Kidney epithelial cell (primary cell): ENCODE results near the gene CEACAM20. TPM values are rescaled to one million over a fixed set of nuclear protein-coding genes. Genes with fewer than 3 reads are reported as not detected.

Source experiments
- DNase-seq: peaks from one replicate; pipeline ENCODE4 v3.0.0-alpha.2; 2010; ENCODE audit warnings: low read depth
- H3K27me3 ChIP-seq: 2 replicates; pipeline ENCODE4 v1.6.0; 2011; ENCODE audit warnings: low read length; ENCODE audit not compliant: control insufficient read depth, insufficient read depth
- H3K36me3 ChIP-seq: 2 replicates; pipeline ENCODE4 v1.5.1; 2011; ENCODE audit warnings: low read length; ENCODE audit not compliant: control insufficient read depth, insufficient read depth
- H3K4me3 ChIP-seq: 2 replicates; pipeline ENCODE4 v1.5.1; 2011; ENCODE audit warnings: low read depth, mild to moderate bottlenecking, control low read depth, low read length
- total RNA-seq: library from RNA; depleted of rRNA; stranded (reverse); fragments of >200 nt; gene quantifications from 2 replicates; pipeline ENCODE4 v1.2.3, GENCODE V29; 2015
- TF ChIP-seq, protein P1 (sequence below): IDR thresholded peaks from 2 replicates; pipeline ENCODE4 v1.5.1; 2011; ENCODE audit warnings: mild to moderate bottlenecking, moderate library complexity, low read length, control low read depth, inconsistent platforms; ENCODE audit not compliant: insufficient read depth, poor library complexity, severe bottlenecking

The CEACAM20 gene
- total RNA-seq, 1 donor from 2014 or later: not detected

DNA sequence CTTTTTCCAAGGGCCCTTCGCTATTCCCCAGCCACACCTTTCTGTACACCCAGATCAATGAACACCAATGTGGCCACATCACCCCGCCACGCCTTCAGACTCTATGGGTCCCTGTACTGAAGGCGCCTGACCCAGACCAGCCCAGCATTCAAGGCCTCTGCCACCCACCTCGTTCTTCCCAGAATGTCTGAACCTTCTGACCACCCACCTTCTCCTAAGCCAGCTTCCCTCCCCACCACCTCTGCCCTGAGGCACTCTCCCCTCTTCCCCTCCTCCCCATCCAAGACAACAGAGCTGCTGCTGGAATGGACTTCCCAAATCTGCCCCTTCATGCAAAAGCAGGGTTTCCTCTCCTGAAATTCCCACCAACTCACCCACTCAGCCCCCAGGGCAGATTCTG, 3.3 kb upstream of the CEACAM20 start:
- no peak for DNase-seq
- Histone ChIP-seq H3K36me3 (no peaks in the 10 kb centered on the region), H3K27me3 (peaks cover 2% of the 10 kb centered on the region), H3K4me3 (no peak overlapping the region)
- TF ChIP-seq, protein P1, sequence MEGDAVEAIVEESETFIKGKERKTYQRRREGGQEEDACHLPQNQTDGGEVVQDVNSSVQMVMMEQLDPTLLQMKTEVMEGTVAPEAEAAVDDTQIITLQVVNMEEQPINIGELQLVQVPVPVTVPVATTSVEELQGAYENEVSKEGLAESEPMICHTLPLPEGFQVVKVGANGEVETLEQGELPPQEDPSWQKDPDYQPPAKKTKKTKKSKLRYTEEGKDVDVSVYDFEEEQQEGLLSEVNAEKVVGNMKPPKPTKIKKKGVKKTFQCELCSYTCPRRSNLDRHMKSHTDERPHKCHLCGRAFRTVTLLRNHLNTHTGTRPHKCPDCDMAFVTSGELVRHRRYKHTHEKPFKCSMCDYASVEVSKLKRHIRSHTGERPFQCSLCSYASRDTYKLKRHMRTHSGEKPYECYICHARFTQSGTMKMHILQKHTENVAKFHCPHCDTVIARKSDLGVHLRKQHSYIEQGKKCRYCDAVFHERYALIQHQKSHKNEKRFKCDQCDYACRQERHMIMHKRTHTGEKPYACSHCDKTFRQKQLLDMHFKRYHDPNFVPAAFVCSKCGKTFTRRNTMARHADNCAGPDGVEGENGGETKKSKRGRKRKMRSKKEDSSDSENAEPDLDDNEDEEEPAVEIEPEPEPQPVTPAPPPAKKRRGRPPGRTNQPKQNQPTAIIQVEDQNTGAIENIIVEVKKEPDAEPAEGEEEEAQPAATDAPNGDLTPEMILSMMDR: no peak

DNA sequence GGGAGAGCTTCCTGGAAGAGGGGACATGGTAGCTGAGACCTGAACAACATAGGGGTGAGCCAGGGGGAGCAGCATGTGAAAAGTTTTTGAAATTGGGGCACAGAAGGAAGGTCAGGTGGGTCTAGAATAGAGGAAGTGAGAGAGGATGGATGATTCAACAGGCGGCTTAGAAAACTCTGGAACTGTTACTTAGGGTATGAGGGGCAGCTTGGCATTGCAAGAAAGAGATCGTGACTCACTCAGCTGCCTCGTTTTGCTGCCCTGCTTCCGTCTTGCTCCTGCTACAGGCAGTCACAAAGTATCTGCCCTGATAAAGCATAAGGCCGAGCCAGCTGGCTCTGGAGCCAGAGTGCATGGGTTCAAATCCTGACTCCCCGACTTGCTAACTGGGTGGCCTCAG, 1.3 kb upstream of the CEACAM20 start:
- H3K36me3 ChIP-seq: no peaks in the 10 kb centered on the region
- no peak overlapping the region for H3K4me3 ChIP-seq
- TF ChIP-seq, protein P1: no peak
- H3K27me3 ChIP-seq: peaks cover 2% of the 10 kb centered on the region
- no peak for DNase-seq

DNA sequence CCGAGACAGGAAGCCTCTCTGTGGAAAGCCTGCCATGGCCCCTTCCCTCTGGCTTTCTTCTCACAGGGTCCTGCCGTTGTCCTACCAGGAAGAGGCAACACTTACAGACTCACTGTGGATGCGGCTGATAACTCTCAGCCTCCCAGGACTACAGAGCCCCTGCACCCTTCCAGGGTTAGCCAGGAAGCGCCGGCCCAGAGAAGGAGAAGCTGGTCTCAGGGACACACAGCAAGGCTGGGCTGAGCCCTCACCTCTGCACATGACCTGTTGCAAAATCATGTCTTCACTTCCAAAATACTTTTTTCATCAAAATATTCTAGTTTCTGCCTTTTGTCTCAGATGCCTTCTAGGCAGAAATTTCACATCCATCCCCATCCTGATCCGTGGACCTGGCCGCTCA, 1.9 kb downstream of the CEACAM20 start:
- Histone ChIP-seq H3K27me3 (peaks cover 2% of the 10 kb centered on the region), H3K4me3 (no peak overlapping the region), H3K36me3 (no peaks in the 10 kb centered on the region)
- TF ChIP-seq, protein P1: no peak
- no peak for DNase-seq

DNA sequence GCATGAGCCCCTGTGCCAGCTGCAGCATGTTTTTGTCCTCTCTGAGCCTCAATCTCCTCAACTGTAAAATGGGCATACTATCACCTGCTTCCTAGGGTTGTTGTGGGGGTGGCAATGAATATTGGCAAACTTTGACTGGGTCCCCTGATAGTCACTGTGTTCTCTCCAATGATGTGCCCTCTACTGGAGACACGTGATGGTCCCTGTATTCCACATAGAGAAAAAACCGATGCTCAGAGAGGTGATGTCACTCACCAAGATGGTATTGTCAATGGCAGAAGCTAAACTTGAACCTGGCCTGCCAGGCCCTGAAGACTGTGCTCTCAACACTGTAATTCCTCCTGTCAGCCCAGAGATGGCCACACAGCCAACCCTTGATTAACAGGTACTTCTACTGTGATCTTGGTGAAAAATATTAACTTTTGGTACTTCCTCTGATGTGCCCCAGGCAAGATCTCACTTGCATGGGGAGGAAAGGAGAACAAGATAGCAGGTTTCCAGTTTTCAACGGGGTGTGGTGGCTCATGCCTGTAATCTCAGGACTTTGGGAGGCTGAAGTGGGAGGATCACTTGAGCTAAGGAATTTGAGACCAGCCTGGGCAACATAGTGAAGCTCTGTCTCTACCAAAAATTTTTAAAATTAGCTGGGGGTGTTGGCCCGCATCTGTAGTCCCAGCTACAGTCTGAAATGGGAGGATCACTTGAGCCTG, 3.6 kb downstream of the CEACAM20 start:
- peaks cover 2% of the 10 kb centered on the region for H3K27me3 ChIP-seq
- TF ChIP-seq, protein P1: no peak
- H3K36me3 ChIP-seq: no peaks in the 10 kb centered on the region
- no peak overlapping the region for H3K4me3 ChIP-seq
- no peak for DNase-seq

DNA sequence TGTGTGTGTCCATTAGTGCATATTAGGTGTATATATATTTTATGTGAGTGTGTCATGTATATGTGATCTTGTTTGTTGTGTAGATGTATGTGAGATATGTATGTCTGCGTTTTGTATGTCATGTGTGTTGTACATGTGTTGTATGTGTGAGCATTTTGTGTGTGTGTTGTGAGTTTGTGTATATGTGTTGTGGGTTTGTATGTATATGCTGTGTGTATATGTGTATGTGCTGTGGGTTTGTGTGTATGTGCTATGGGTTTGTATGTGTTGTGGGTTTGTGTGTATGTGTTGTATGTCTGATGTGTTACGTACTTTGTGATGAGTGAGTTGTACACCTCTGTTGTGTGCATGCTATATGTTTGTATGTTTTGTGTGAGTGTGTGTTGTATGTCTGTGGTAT, 8.1 kb downstream of the CEACAM20 start:
- no peaks in the 10 kb centered on the region for H3K27me3 ChIP-seq
- no peak for DNase-seq
- TF ChIP-seq, protein P1: no peak
- H3K4me3 ChIP-seq: no peak overlapping the region
- no peaks in the 10 kb centered on the region for H3K36me3 ChIP-seq

DNA sequence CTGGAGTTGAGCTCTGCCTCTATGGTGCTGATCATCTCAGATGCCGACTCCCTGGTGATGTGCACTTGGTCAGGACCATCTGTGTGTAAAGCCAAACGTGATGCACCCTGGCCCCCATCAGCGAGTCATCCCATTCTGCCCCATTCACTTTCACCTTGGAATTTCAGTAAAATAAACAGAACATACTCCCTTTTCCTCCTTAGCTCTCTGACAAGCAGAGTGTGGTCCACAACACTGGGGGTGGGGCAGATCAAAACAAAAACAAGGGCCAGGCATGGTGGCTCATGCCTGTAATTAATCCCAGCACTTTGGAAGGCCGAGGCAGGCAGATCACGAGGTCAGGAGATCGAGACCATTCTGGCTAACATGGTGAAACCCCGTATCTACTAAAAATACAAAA, 12.3 kb downstream of the CEACAM20 start:
- DNase-seq: no peak
- no peaks in the 10 kb centered on the region for H3K27me3 ChIP-seq
- TF ChIP-seq, protein P1: no peak
- no peaks in the 10 kb centered on the region for H3K36me3 ChIP-seq
- H3K4me3 ChIP-seq: no peak overlapping the region
